GM12892 (cell line): ENCODE data around the gene TXNRD3. TPM values are rescaled to one million over a fixed set of nuclear protein-coding genes. Genes with fewer than 3 reads are reported as not detected.

Source experiments
- DNase-seq: peaks from one replicate; pipeline ENCODE4 v3.0.0; 2011; ENCODE audit not compliant: insufficient read length
- FAIRE-seq: peaks from 2 replicates; lab custom pipeline; 2011; peaks lifted over from hg19 to GRCh38; lab: Jason Lieb, UNC
- POLR2A ChIP-seq: IDR thresholded peaks from 2 replicates; pipeline ENCODE4 v1.6.1; 2011; ENCODE audit warnings: low read depth, low read length, control low read depth
- POLR2AphosphoS5 ChIP-seq: IDR thresholded peaks from 2 replicates; pipeline ENCODE4 v1.6.1; 2011; ENCODE audit warnings: low read depth, low read length, control low read depth
- TAF1 ChIP-seq: IDR thresholded peaks from 2 replicates; pipeline ENCODE4 v1.6.1; 2011; ENCODE audit warnings: low read depth, mild to moderate bottlenecking, control low read depth, low read length, borderline replicate concordance
- polyA plus RNA-seq: library from polyadenylated mRNA; unstranded; fragments of >200 nt; gene quantifications from one replicate; pipeline ENCODE4 v1.2.1, GENCODE V29; 2012; ENCODE audit warnings: missing spikeins, inconsistent platforms; ENCODE audit not compliant: missing spikeins

The TXNRD3 gene
- not detected for polyA plus RNA-seq

DNA sequence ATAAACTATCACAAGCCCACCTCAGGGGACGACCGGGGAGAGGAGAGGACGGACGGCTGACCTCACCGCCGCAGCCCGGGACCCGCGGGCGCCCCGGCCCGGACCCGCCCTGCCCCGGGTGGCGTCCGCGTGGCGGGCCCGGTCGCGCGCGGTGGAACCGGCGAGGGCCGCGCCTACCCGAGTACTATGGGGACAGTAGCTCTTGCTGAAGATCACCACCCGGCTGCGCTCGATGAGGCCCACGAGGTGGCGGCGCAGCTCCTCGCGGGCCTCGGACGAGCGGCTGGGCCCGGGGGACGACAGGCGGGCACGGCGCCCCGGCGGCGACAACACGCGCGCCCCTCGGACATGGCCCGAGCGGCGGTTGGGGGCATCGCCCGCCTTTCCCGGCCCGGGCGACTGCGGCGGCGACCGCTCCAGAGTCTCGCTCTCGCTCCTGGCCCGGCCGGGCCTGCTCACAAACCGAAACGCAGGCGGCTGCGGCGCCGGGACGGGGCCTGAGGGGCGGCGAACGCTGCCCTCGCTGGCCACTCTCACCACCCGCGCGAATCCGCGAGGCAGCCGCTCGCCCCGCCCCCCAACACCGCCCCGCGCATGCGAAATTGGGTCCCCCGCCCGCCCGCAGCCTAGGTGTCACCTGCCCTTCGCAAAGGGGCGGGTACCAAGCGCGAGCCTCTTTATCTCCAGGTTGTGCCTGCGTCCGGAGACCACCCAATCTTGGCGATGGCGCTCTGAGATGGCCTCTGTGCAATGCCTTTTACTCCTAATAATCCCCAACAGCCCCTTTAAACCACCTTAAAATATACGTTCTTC lies at the start of gene TXNRD3:
Gene TXNRD3, minus strand, starts transcription at position 554 of the 813 bp plus-strand sequence.
- TF ChIP-seq POLR2AphosphoS5, result no peak
- TF ChIP-seq TAF1, result no peak
- TF ChIP-seq POLR2A, result no peak
- no peak for FAIRE-seq
- DNase-seq, result peak; percentile 31

DNA sequence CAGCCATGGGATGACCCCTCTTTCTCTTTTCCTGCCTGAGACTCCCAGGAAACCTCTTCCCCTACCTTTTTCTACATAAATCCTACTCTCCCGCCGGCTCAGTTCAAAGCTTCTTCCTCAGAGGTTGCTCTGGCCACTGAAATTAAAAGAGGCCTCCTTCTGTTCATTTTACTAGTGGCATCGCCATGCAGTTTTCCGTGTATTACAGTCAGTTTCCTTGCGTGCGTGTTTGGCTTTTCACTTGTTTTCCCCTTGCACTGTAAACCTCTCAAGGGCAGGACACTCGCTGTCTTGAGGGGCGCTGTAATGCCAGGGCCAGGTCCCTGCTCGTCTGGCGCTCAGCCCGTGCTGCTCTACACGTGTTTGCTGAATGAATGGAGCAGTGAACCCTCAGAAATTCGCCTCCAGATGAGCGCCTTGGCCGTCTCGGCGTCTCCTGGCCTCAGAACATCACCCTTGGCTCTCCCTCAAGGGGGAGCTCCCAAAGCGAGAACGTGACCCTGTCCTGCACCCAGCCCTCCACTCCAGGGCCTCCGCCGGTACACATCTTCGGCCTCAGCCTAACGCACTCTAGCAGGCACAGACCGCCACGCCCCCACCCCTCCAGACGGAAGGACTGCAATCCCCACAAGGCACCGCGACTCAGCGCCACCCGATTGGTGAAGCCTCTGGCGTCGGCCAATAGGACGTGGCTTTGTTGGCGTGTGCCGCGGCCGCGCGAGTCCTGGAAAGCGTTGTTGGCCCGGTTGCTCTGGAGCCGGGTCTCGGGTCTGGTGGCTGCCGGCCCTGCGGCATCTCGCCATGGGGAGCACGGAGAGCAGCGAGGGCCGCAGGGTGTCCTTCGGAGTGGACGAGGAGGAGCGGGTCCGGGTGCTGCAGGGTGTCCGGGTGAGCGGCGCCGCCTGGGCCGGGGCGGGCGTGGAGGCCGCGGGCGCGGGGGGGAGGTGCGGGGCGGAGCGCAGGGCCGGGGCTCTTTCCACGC lies 48.9 kb upstream of the TXNRD3 start, which contains the start of gene CHCHD6:
Gene CHCHD6, plus strand, starts transcription at position 729 of the 982 bp plus-strand sequence. Its CDS starts 73 bp downstream, at position 802.
- peak; percentile 98 for FAIRE-seq
- peak; percentile 98 for DNase-seq
- no peak for TF ChIP-seq POLR2AphosphoS5
- TF ChIP-seq POLR2A, result no peak
- TF ChIP-seq TAF1, result no peak

DNA sequence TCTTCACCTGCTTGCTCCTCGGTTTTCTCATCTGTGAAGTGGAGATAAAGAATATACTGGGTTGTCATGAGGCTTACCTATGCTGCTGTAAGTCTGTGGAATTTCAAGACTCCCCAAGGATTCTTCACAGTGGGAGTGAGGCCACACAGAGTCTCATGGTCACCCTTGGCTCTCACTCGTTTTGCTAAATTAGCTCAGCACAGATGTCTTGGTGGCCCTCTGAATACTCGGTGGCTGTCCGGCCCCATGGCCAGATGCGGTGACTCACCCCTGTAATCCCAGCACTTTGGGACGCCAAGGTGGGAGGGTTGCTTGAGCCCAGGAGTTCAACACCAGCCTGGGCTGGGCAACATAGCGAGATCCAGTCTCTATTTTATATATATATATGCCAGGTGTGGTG lies 44.1 kb upstream of the TXNRD3 start:
- FAIRE-seq (no peak), DNase-seq (no peak)

DNA sequence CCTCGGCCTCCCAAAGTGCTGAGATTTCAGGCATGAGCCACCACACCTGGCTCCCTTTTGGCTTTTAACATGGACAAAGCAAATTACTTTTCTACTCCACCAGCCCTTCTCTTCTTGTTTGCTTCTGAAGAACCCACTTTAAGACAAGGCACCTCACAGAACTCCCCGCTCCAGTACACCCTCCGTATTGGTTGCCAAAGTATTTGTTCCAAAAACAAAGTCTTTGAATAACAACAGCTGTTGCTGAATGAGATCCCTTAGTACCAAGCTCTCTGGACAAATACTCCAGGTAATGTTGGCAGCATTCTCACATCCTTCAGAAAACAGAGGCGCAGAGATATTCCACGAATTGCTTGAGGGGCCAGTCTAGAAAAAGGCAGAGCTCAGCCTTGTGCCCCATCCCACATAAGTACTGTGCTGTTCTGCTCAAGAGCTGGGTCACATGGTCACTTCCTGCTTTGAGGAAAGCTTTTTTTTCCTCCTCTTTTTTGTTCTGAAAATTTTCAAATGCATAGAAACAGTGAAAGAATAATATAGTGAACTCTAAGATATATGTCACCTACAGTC lies 41.9 kb upstream of the TXNRD3 start:
- FAIRE-seq (no peak), DNase-seq (no peak)
- TF ChIP-seq POLR2AphosphoS5 (no peak), TAF1 (no peak), POLR2A (no peak)

More for the DNA sequence above, 44.1 kb upstream of the TXNRD3 start:
- TF ChIP-seq POLR2AphosphoS5, result no peak
- no peak for TF ChIP-seq TAF1
- no peak for TF ChIP-seq POLR2A

DNA sequence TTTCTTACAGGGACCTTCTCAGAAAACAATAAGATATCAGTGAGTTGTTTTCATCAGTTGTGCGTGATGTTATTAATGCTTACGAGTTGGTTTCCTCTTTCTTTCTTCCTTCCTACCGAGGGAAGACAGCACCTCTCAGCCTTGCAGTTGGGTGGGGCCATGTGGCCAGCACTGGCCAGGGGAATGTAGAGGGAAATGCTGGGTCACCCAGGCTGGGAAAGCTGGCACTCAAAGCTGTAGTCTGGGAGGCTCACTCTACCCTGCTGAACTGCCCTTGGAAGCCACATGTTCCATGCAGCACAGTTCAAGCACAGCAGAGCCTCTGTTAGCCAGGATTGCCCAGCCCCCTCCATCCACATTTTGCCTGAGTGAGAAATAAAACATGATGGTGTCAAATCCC lies 39.0 kb upstream of the TXNRD3 start:
- no peak for DNase-seq
- TF ChIP-seq POLR2A, result no peak
- no peak for FAIRE-seq

DNA sequence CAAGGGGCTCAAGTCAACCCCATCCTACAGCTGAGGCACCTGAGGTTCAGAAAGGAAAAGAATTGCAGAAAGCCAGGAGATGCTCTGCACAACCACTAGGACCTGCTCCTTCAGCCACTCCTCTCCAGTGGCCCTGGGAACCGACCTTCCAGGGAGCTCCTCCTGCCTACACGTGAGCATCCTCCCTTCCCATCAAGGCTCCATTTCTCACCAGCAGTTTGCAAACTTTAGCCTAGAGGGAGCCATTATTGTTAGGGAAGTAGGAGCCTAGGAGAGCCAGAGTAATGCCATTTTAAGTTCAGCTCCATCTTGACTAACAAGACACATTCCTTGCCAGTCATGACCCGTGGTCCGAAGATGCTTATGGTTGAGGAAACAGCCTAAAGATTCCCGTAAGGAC lies 37.9 kb upstream of the TXNRD3 start:
- FAIRE-seq, result no peak
- no peak for DNase-seq
- TF ChIP-seq POLR2A, result no peak
- TF ChIP-seq POLR2AphosphoS5, result no peak

DNA sequence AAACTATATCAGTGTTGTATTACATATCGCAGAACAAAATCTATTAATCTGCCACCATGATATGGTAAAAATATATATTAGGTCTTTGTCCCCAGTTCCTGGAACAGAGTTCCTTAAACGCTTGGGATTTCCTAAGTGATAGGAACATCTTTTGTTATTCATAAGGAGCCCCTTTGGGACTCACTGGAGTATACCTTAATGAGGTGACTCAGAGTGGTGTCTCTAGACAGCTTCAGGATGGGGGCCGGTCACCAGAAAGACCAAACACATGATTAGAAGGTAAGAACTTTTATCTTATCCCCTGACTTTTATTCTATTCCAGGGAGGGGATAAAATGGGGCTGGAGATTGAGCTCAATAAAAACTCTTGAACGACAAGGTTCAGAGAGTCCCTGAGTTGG lies 36.8 kb upstream of the TXNRD3 start:
- TF ChIP-seq POLR2A (no peak), POLR2AphosphoS5 (no peak), TAF1 (no peak)
- DNase-seq (no peak), FAIRE-seq (no peak)

DNA sequence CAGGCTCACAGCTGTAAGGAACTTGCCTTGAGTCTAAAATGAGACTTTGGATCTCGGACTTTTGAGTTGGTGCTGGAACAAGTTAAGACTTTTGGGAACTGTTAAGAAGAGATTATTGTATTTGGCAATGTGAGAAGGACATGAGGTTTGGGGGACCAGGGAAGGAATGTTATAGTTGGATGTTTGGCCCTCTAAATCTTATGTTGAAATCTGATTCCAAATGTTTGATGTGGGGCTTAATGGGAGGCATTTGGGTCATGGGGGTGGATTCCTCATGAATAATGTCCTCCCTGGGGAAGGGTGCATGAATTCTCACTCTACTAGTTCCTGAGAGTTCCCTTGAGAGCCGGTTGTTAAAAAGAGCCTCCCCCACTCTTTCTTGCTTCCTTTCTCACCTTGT lies 30.6 kb upstream of the TXNRD3 start:
- FAIRE-seq (no peak), DNase-seq (no peak)
- TF ChIP-seq POLR2A (no peak), POLR2AphosphoS5 (no peak), TAF1 (no peak)

DNA sequence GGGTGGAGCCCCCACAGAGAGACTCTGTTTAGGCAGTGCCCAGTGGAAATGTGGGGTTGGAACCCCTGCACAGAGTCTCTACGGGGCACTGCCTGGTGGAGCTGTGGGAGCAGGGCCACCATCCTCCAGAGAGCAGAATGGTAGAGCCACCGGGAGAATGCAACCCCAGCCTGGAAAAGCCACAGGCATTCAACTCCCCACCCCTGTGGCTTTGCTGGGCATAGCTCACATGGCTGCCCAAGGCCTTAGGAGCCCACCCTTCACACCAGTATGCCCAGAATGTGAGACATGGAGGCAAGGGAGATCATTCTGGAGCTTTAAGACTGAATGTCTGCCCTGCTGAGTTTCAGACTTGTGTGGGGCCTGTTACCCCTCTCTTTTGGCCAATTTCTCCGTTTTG lies 30.1 kb upstream of the TXNRD3 start:
- DNase-seq, result no peak
- no peak for TF ChIP-seq TAF1
- no peak for FAIRE-seq

DNA sequence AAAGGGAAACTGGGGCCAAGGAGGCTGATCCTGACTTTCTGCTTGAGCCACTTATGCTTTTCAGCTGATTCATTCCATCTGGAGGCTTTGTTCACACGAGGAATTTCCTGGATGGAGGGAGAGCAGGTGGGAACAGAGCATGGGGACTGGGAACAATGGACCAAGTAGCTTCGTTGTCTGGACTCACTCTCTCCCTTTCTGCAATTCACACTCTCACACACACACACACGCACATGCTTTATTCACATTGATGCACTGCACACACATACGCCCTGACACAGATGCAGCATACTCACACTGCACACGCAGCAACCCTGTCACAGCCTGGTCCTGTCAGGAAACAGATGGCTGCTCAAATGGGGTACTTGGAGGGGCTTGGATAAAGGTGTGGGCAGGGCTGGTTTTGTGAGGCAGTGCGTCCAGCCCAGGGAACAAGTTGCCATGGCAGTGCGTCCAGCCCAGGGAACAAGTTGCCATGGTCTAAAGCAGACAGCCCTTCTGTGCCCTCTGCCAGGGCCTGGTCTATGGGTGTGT lies 29.4 kb upstream of the TXNRD3 start:
- FAIRE-seq, result no peak
- no peak for TF ChIP-seq TAF1
- TF ChIP-seq POLR2AphosphoS5, result no peak
- no peak for TF ChIP-seq POLR2A
- no peak for DNase-seq

DNA sequence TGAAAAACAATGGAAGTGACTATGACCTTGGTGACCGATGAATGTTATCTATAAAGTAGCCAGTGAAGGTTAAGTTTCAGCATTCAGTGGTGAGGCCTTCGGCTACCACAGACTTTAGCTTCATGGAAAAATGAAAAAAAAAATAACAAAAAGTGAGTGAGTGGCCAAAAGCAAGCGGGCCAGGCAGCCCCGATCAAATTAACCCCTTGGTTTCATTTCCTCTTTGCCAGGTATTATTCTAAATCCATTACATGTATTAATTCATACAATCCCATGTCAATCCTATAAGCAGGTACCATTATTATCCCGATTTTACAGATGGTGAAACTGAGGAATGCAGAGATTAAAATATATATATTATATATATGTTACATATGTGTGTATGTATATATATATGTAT lies 28.1 kb upstream of the TXNRD3 start:
- FAIRE-seq, result no peak
- TF ChIP-seq POLR2AphosphoS5, result no peak
- no peak for TF ChIP-seq POLR2A
- TF ChIP-seq TAF1, result no peak

DNA sequence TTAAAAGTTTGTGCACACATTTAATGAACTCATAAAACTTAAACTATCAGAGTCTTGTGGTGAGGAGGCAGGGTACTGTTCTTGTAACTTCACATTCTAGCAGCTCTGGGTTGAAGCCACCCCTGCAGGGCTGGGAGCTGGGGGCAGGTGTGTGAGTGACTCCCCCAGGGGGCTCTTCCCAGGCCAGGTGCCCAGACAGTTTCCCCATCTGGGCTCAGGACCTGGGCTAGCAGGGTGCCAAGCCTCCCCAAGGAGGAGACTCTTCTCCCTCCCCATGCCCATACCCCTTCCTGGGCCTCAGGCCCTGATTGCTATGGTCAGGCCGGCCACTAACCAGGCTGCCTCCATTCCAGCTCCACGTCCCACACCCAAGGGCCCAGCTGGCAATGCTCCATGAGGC lies 27.1 kb upstream of the TXNRD3 start:
- DNase-seq (no peak), FAIRE-seq (no peak)
- TF ChIP-seq POLR2A, result no peak
- TF ChIP-seq POLR2AphosphoS5, result no peak
- no peak for TF ChIP-seq TAF1

More for the DNA sequence above, 28.1 kb upstream of the TXNRD3 start:
- no peak for DNase-seq
